K562 (cell line): Measurements from ENCODE around the gene C11orf52. TPM values are rescaled to one million over a fixed set of nuclear protein-coding genes. Genes with fewer than 3 reads are reported as not detected.

Experiments
- ATAC-seq: fragments of 200-7000 bp; cut with Tn5 transposase; 3 replicates; pipeline ENCODE4 v1.9.1; 2020; ENCODE audit warnings: moderate library complexity
- BruUV-seq: library from RNA; stranded (reverse); fragments of 400-500 nt; replicated peaks from 2 replicates; lab custom pipeline; 2021; lab: Mats Ljungman, UMichigan
- CTCF ChIA-PET: fragments of 300-600 bp; formaldehyde crosslinking; extraction: SDS; loops from one replicate; lab custom pipeline; 2021; ENCODE audit warnings: low intra/inter-chr PET ratio; lab: Yijun Ruan, JAX
- POLR2A ChIA-PET: fragments of 300-600, 350-650 bp; sonication (Branson Sonifier 250); formaldehyde crosslinking; extraction: SDS; loops from one replicate; lab custom pipeline; 2021; ENCODE audit warnings: antibody characterized with exemption, inconsistent platforms; lab: Yijun Ruan, JAX
- DNase-seq, 4 experiments: peaks; one replicate each; pipeline versions ENCODE4 v3.0.0 to v3.0.0-alpha.2; 2011 to 2018; ENCODE audit warnings: low spot score in 3 of 4, mixed read lengths in 3 of 4; ENCODE audit errors: extremely low read depth in 1 of 4
- FAIRE-seq: peaks from 2 replicates; lab custom pipeline; 2011; peaks lifted over from hg19 to GRCh38; lab: Jason Lieb, UNC
- H2AFZ ChIP-seq: 2 replicates; pipeline ENCODE4 v1.6.0; 2011; ENCODE audit warnings: low read depth, low read length, control low read depth, inconsistent platforms
- H3K27ac ChIP-seq: fragments of 200-600 bp; 3 replicates; pipeline ENCODE4 v1.8.0; 2011; ENCODE audit warnings: low read depth, mild to moderate bottlenecking, control low read depth, inconsistent platforms, low read length, moderate library complexity, mixed read lengths; ENCODE audit errors: extremely low read depth
- H3K27me3 ChIP-seq, 2 experiments: fragments of 300-600 bp in 1 of 2; 2 replicates in 1 of 2; 3 replicates in 1 of 2; pipeline versions ENCODE4 v1.6.0 to v1.8.0; 2011; ENCODE audit warnings: inconsistent platforms in 2 of 2, low read length in 2 of 2, mild to moderate bottlenecking in 1 of 2, mixed read lengths in 1 of 2, moderate library complexity in 1 of 2; ENCODE audit not compliant: control insufficient read depth in 2 of 2, insufficient read depth in 2 of 2
- H3K36me3 ChIP-seq: fragments of 300-600 bp; 3 replicates; pipeline ENCODE4 v1.8.0; 2011; ENCODE audit warnings: mild to moderate bottlenecking, low read length, inconsistent platforms; ENCODE audit not compliant: control insufficient read depth, insufficient read depth
- H3K4me1 ChIP-seq, 2 experiments: fragments of 200-600 bp in 1 of 2; replicated peaks in 1 of 2; 2 replicates in 1 of 2; 3 replicates in 1 of 2; pipeline versions ENCODE4 v1.5.1 to v1.8.0; 2011; ENCODE audit warnings: inconsistent platforms in 2 of 2, low read length in 2 of 2, mild to moderate bottlenecking in 1 of 2, mixed read lengths in 1 of 2, moderate library complexity in 1 of 2; ENCODE audit not compliant: control insufficient read depth in 2 of 2, insufficient read depth in 2 of 2
- H3K4me2 ChIP-seq: 2 replicates; pipeline ENCODE4 v1.6.1; 2011; ENCODE audit warnings: low read length, control low read depth, inconsistent platforms, mixed read lengths; ENCODE audit not compliant: insufficient read depth
- H3K4me3 ChIP-seq: fragments of 200-600 bp; sonication (generic), shearing (Covaris generic); 2 replicates; pipeline ENCODE4 v1.5.1; 2016; ENCODE audit warnings: control low read depth, inconsistent platforms
- H3K79me2 ChIP-seq: fragments of 200-600 bp; 3 replicates; pipeline ENCODE4 v1.8.0; 2011; ENCODE audit warnings: low read length, inconsistent platforms; ENCODE audit not compliant: control insufficient read depth, insufficient read depth
- H3K9ac ChIP-seq, 2 experiments: 2 replicates each; pipeline versions ENCODE4 v1.6.0 to v1.6.1; 2011; ENCODE audit warnings: low read depth in 2 of 2, low read length in 2 of 2, control low read depth in 1 of 2, inconsistent platforms in 1 of 2, mild to moderate bottlenecking in 1 of 2, mixed read lengths in 1 of 2; ENCODE audit not compliant: insufficient read depth in 1 of 2
- H3K9me1 ChIP-seq: one replicate; pipeline ENCODE4 v1.6.0; 2011; ENCODE audit warnings: inconsistent platforms, mild to moderate bottlenecking, low read length, moderate library complexity; ENCODE audit not compliant: control insufficient read depth, insufficient read depth
- H3K9me3 ChIP-seq: replicated peaks from 2 replicates; pipeline ENCODE4 v1.5.1; 2011; ENCODE audit warnings: low read depth, low read length, inconsistent platforms; ENCODE audit not compliant: control insufficient read depth, insufficient read depth
- H4K20me1 ChIP-seq: replicated peaks from 2 replicates; pipeline ENCODE4 v1.6.1; 2011; ENCODE audit warnings: low read length, inconsistent platforms, mixed read lengths; ENCODE audit not compliant: control insufficient read depth, insufficient read depth
- CCNT2 ChIP-seq: IDR thresholded peaks from 2 replicates; pipeline ENCODE4 v1.6.1; 2011; ENCODE audit warnings: borderline replicate concordance, low read depth, mild to moderate bottlenecking, moderate library complexity, mixed read lengths, low read length; ENCODE audit not compliant: insufficient read length; ENCODE audit errors: extremely low read depth
- CEBPB ChIP-seq: fragments of 450-650 bp; IDR thresholded peaks from 2 replicates; pipeline ENCODE4 v1.6.1; 2016; ENCODE audit warnings: missing genetic modification characterization, missing compliant biosample characterization
- E2F8 ChIP-seq: fragments of 450-650 bp; IDR thresholded peaks from 2 replicates; pipeline ENCODE4 v1.7.1; 2018; ENCODE audit warnings: mild to moderate bottlenecking, low read depth; ENCODE audit not compliant: partially characterized antibody
- FOXA3 ChIP-seq, 2 experiments: fragments of 450-650 bp in 1 of 2; sonication (generic) in 1 of 2; formaldehyde crosslinking; IDR thresholded peaks in 1 of 2; conservative IDR thresholded peaks in 1 of 2; 2 replicates each; pipeline versions ENCODE4 v1.4.0 to v1.8.0; 2020 to 2022; ENCODE audit warnings: mild to moderate bottlenecking in 2 of 2, missing genetic modification reagents in 1 of 2
- HNRNPL ChIP-seq: fragments of 200-400 bp; formaldehyde crosslinking; IDR thresholded peaks from 2 replicates; pipeline ENCODE4 v1.6.1; 2017; ENCODE audit warnings: low read depth, mild to moderate bottlenecking, low read length
- MTF1 ChIP-seq: fragments of 250-450 bp; sonication (Bioruptor Pico); IDR thresholded peaks from 2 replicates; pipeline ENCODE4 v1.9.0; 2021; ENCODE audit warnings: moderate library complexity, mild to moderate bottlenecking, inconsistent platforms, borderline replicate concordance
- TAF9B ChIP-seq: fragments of 450-650 bp; IDR thresholded peaks from 2 replicates; pipeline ENCODE4 v1.6.1; 2018; ENCODE audit warnings: mild to moderate bottlenecking; ENCODE audit not compliant: partially characterized antibody
- WGBS: fragments of 100-300 bp; shearing (Covaris generic); methylation state at CpG from one replicate; pipeline ENCODE4 v1.1.6; 2016; ENCODE audit warnings: low coverage, mixed read lengths; ENCODE audit not compliant: insufficient coverage; ENCODE audit errors: missing lambda C conversion rate; 5-methylcytosine and 5-hydroxymethylcytosine counted together
- in situ Hi-C: fragments of 300-500 bp; cut with MboI; formaldehyde crosslinking; loops from 4 replicates; pipeline ENCODE4 v1.15.0; 2018; ENCODE audit warnings: inconsistent platforms, mixed read lengths
- intact Hi-C: fragments of 100-400 bp; cut with micrococcal nuclease; formaldehyde crosslinking; loops from 2 replicates; pipeline ENCODE4 v1.14.2; 2022
- polyA plus RNA-seq, 8 experiments: library from polyadenylated mRNA; depleted of rRNA in 4 of 8; stranded (reverse) in 5 of 8; unstranded in 3 of 8; fragments of >200 nt; fragmentation: Nextera tagmentation in 2 of 8; fragmentation: Illumina TruSeq in 1 of 8; extraction: Ambion mirVana in 2 of 8; extraction: Trizol in 1 of 8; gene quantifications; 2 replicates each; pipeline versions ENCODE4 v1.2.1 to v1.2.3, GENCODE V29; 2011 to 2014; ENCODE audit warnings: inconsistent platforms in 1 of 8, missing spikeins in 1 of 8
- total RNA-seq, 7 experiments: library from RNA; depleted of rRNA in 6 of 7; stranded (reverse); fragments of >200 nt in 6 of 7; fragmentation: Illumina TruSeq in 2 of 7; extraction: Trizol in 2 of 7; gene quantifications; 2 replicates each; pipeline versions ENCODE4 v1.2.1 to v1.2.3, GENCODE V29; 2011 to 2021; ENCODE audit warnings: low replicate concordance in 1 of 7

C11orf52 gene
- total and polyA plus RNA-seq, 9 of the 15 experiments (the other 6 are each of a cell fraction or from before 2014, with no cell fraction given), result 0.29 to 2.9 (median 1.0) TPM

GRCh38 chr11:111944139-111944538, 25.4 kb downstream of the C11orf52 start:
- Histone ChIP-seq H3K9me1 (no peaks in the 10 kb centered on the region), H3K4me3 (no peak overlapping the region), H3K4me1 (peaks cover 0 to 7% of the 10 kb centered on the region in 2 experiments; a peak in 2 of 5 replicates), H3K79me2 (no peaks in the 10 kb centered on the region), H3K27me3 (no peaks in the 10 kb centered on the region), H4K20me1 (no peaks in the 10 kb centered on the region), H3K9ac (no peak overlapping the region), H2AFZ (no peak overlapping the region), H3K4me2 (no peak overlapping the region), H3K9me3 (no peaks in the 10 kb centered on the region), H3K27ac (no peak overlapping the region), H3K36me3 (0 out of 3 replicates have a peak, but pooled peaks cover 3% of the 10 kb centered on the region)
- 45% methylated on average over 3 of the region's 3 CpGs for WGBS
- TF ChIP-seq HNRNPL (no peak), CEBPB (tag) (peak; percentile 60)
- in situ Hi-C loops (no loop called here), intact Hi-C loops (no loop called here)
- CTCF ChIA-PET, result no interaction called here
- FAIRE-seq, result no peak
- no peak for DNase-seq
- ATAC-seq, result no peak
- no TSS peak for BruUV-seq
- POLR2A ChIA-PET, result interaction anchor here (0.8 kb wide), 1 partner anchor 15 kb away, joined by 3 read pairs; no protein-coding TSS in a partner anchor

- intact Hi-C loops, result no loop called here
- TF ChIP-seq FOXA3 (CRISPR knock-in tag; conservative IDR thresholded peaks at IDR 0.05 in 1 of 2, IDR thresholded peaks at IDR 0.05 in 1 of 2) (no peak), E2F8 (no peak), TAF9B (no peak), MTF1 (CRISPR knock-in tag) (no peak), CCNT2 (no peak)
Observed at GRCh38 chr11:111944651-111945051, 25.9 kb downstream of the C11orf52 start.

More at GRCh38 chr11:111944651-111945051, 25.9 kb downstream of the C11orf52 start:
- no peak for DNase-seq
- Histone ChIP-seq H4K20me1 (no peaks in the 10 kb centered on the region), H3K9me3 (no peaks in the 10 kb centered on the region), H3K27ac (no peak overlapping the region), H3K4me1 (peaks cover 4 to 8% of the 10 kb centered on the region in 2 experiments), H2AFZ (no peak overlapping the region), H3K4me3 (no peak overlapping the region), H3K36me3 (0 out of 3 replicates have a peak, but pooled peaks cover 3% of the 10 kb centered on the region), H3K4me2 (no peak overlapping the region), H3K9ac (no peak overlapping the region), H3K79me2 (no peaks in the 10 kb centered on the region), H3K9me1 (no peaks in the 10 kb centered on the region), H3K27me3 (no peaks in the 10 kb centered on the region)
- 25% methylated on average over 5 of the region's 5 CpGs for WGBS
- ATAC-seq, result no peak
- no TSS peak for BruUV-seq
- POLR2A ChIA-PET, result interaction anchor here (0.8 to 0.9 kb wide), 2 partner anchors 13 to 15 kb away, joined by 3 read pairs; no protein-coding TSS in a partner anchor
- in situ Hi-C loops, result no loop called here
- no peak for FAIRE-seq
- CTCF ChIA-PET, result no interaction called here
